SHP77 treated with DMSO at 0.1 percent for 48 hours (cell line): ENCODE measurements around the gene MEI1.

Experiments used
- DNase-seq: peaks from one replicate; lab custom pipeline; 2025; lab: John Stamatoyannopoulos, UW

Gene MEI1

DNA sequence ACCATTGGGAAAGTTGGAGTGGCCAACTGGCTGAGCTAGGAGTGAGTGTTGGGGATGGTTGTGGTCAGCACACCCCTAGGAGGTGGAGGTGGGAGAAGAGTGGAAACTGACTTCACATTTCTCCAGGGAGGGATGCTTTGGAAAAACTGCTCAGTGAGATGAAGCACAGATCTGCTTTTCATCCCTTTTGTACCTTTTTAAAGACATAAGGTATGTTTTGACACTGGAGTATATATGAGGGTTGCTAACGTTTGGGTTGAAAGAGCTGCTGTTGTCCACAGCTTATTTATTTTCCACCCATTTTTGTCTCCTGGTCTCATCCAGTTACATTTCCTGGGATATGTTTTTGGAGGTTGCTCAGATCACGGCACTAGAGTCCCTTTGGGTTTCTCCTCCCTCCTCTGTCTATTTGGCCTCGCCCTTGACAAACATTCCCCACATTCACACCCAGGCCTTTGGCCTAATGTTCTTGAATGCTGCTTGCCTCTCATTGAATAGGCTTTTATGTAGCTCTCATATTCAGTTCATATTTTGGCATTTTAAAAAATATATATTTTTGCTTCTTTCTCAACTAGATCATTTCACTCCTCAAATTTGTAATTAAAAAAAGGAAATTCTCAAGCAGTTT is 141.9 kb downstream of the MEI1 start:
- no peak for DNase-seq

DNA sequence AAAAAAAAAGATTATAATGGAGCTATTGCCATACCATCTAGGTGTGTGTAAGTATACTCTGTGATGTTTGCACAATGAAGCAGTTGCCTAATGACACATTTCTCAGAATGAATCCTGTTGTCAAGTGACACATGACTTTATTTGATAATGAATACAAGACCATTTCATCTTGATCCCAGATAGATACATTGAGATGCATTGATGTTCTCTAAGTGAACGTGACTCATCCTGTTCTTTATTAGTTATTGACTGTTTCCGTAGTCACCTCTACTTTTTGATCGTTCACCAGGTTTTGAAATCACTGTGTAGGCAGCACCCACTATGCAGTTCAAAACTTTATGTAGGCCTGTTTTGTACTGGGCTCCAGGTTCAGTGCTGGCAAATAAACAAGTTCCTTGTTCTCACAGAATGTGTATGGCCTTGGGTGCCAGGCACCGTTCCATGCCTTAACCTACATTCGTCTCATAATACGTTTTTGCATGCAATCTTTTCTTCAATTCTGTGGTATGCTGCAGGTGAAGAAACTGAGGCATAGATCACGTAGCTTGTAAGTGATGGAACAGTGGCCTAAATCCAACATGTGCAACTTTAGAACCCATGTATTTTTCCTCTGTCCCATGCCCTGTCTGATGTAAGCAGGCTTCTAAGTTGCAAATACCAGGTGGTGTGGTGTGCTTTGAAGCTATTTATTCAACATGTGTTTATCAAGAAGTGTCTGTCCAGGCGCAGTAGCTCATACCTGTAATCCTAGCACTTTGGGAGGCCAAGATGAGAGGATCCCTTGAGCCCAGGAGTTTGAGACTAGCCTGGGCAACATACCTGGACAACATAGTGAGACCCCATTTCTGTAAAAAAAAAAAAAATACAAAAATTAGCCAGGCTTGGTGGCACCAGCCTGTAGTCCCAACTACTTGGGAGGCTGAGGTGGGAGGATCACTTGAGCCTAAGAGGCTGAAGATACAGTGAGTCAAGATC is 144.0 kb downstream of the MEI1 start:
- no peak for DNase-seq

DNA sequence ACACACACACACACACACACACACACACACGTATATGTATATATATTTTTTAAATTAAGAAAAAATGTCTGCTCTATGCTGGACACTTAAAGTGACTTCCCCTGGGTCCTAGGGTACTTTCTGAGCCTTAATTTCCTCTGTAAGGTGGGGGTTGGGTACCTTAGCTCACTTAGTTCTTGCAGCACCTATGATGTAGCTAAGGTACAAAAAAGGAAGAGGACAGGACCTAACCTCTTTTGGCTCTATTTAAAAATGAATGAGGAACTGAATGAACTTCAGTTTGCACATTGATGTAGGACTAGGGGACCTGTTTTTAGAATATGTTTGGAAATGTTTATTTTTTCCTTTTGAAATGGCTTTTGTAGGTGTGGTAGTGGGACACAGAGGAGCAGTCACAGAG is 144.7 kb downstream of the MEI1 start:
- DNase-seq, result no peak

DNA sequence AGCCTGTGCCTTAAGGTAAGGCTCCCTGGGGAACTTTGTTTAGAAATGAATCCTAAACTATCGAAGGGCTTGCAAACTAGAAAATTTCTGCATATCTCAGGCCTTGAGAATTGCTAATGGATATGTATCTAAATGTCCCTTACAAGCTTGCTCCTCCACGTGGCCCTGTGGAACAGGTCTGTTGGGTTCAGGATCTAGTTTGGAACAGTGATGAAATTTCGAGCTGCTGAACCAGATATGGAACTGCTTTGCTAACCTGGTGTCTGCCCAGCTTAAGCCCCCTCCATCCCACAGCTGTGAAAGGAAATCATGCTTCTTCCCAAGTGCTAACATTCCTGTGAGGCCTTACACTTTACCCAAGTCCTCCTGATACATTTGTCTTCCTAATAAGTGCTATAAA is 145.2 kb downstream of the MEI1 start:
- no peak for DNase-seq

DNA sequence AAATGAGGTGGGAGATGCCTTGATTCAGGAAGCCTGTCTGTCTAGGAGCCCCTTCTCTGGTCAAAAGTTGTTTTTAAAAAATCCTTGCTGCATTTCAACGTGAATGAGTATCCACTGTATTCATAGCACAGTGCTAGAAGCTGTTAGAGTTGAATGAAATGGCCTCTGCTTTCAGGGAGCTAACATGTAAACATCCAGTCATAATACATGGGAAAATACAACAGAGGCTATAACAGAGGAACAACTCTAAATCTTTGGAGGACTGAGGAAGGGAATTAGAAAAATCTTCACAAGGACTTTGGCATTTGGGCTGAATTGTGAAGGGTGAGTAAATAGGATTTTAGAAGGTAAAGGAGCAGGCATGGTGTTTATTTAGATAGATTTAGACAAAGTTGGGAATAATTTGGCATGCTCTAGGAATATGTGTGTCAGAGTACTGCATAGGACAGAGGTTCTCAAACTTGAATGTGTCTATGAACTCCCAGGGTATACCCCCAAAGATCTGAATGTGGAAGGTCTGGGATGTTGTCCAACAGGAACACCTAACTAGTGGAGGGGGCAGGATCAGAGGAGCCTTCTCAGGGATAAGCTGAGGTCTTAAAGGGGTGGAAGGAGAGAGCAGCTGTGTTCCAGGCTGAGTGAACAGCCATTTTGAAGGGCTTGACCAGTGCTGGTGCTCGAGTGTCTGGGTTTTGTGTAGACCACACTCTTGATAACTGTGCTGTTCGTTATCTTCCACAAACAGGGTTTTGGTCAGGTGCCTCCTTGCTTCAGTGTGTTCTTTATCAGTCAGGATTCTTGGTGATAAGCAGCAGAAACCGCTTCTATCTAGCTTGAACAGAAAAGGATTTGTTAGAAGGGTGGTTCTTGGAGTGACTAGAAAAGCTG is 146.3 kb downstream of the MEI1 start:
- no peak for DNase-seq

DNA sequence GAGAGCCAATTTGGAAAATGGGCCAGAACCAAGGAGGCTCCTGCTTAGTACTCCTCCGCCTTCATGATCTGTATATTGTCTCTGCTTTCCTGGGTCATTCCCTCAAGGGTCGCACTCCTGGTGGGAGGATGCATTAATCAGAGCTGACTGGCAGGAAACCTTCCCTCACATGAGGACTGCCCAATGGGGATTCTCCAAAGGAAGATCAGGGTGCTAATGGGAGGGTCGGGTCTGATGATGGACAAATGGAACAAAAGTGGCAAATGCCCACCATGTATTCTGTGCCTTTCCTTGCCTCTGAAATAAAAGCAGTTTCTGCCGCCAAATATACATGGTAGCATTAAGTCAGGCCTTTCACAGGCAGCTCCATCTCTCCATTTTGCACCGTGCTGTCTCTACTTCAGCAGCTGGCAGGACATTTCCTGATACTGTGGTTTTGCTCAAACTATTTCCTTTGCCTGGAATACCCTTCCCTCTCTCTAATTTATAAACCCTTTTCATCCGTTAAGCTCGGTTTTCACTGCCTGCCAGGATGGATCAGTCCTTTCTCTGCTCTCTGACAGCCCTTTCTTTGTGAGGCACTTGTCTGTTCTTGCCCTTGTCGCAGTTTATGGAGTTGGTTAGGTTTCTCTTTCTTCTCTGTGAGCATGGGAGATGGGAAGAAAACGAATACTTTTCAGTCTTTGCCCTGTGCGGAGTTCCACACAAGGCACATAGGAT is 147.1 kb downstream of the MEI1 start:
- no peak for DNase-seq

DNA sequence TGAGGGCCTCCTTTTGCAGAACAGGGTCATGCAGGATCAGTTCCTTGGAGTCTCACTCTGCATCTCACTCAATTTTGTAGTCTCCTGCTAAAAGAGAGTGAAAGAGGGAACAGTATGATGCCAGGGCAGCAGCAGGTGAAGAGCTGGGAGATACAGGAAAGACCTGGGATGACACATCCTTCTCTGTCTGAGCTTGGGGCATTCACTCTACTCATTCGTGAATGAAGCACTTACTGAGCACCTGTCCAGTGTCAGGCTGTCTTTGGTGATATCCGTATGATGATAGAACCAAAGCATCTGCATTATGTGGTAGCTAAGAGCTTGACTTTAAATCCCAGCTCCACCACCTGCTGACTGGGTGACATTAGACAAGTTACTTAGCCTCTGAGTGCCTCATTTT is 148.0 kb downstream of the MEI1 start:
- DNase-seq, result no peak

DNA sequence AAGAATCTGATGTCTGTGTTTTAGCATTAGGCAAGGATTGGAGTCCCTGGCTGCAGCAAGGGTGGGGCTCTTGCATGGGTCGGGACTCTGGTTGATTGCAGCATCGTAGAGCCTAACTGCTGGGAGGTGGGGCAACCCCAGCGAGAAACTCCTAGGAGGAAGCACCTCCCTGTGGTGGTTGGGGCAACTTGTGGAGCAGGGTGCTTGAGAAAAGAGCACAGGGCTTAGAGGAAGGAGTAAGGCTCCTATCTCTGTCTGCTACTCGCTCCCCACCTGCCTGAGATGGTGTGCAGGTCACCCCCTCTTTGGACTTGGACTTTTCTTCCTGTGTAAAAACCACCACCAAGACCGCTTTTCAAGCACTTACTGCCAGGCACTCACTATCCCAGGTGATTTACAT is 149.2 kb downstream of the MEI1 start:
- DNase-seq, result no peak
